GM19193 (cell line): ENCODE data around the gene RPS24.
A peak's percentile ranks its signal among the peaks of the same experiment; 100 is the strongest.

ENCODE experiments used
- POLR2A ChIP-seq: IDR thresholded peaks from 4 replicates; pipeline ENCODE4 v1.6.1; 2011; ENCODE audit not compliant: insufficient read depth, insufficient read length; ENCODE audit errors: extremely low read depth

The RPS24 gene

DNA sequence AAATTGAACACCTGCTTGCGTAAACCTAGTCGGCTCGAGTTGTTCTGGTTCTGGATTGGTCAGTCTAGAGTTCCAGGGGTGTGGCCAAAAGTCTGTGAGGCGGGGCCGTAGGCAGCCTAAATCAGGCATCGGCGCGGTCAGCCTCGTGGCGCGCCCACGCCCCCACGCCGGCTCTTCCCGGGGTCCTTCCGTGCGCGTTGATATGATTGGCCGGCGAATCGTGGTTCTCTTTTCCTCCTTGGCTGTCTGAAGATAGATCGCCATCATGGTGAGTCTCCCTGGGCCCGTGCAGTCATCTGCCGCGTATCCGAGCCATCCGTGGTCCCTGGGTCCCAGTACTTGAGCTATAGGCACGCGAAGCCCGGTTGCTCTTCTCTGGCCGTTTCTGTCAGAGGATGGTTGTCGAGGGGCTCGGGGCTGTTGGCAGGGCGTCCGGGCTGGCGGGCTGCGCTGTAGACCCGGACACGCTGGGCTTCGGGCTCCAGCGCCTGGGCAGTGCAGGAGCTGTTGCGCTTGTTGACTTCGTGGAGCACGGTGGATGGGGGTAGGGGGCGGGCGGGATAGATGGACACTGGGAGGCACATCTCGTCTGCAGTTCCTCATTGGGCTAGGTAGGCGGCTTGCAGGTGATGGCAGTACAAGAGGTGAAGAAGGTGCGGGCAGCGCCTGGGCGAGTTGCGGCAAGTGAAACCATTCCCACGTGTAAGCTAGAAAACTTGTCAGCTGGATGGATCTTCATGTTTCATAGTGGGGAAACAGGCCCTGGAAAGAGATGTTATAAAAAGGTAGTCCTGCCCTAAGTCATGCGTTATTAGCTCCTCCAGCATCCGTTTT is at the start of gene RPS24:
Gene RPS24 (plus strand): TSS at position 227 of the 834 bp plus-strand sequence. CDS start 39 bp downstream, at position 266.
- peak; percentile 99 for TF ChIP-seq POLR2A

GRCh38 chr10:77984986-77985385 is 48.7 kb upstream of the RPS24 start:
- no peak for TF ChIP-seq POLR2A

DNA sequence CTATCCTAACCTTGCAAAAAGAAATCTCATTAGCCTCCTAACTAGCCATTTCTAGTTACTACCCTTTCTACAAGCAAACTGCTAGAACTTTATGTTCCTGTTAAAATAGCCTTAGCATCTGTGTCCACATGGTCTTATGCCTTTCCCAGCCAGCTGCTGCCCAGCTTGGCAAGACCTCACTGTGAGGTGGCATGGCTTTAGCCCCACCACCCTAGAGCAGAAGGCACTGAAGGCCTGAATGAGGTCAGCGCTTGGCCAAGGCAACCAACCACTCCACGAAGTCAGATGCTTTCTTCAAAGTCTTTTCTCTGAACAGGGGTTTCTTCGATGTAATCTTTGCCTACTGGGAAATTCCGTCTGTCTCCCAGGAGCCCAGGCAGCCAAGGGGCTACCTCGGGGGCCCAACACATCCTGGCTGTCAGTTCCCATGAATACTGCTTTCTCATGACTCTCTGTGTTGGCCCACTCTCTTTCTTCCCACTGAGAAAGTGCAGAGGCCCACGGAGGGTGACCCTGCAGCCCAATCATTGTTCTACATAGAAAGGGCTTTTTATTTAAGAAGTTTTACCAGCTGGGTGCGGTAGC is 45.9 kb upstream of the RPS24 start:
- TF ChIP-seq POLR2A, result no peak

GRCh38 chr10:77989081-77989724 is 44.5 kb upstream of the RPS24 start:
- TF ChIP-seq POLR2A, result no peak

- TF ChIP-seq POLR2A, result no peak
These were observed 40.0 kb upstream of the RPS24 start for GRCh38 chr10:77993620-77994019.

- TF ChIP-seq POLR2A, result no peak
These were observed 33.5 kb upstream of the RPS24 start for GRCh38 chr10:78000206-78000605.

- TF ChIP-seq POLR2A, result no peak
These were observed 32.6 kb upstream of the RPS24 start for GRCh38 chr10:78000956-78001472.

DNA sequence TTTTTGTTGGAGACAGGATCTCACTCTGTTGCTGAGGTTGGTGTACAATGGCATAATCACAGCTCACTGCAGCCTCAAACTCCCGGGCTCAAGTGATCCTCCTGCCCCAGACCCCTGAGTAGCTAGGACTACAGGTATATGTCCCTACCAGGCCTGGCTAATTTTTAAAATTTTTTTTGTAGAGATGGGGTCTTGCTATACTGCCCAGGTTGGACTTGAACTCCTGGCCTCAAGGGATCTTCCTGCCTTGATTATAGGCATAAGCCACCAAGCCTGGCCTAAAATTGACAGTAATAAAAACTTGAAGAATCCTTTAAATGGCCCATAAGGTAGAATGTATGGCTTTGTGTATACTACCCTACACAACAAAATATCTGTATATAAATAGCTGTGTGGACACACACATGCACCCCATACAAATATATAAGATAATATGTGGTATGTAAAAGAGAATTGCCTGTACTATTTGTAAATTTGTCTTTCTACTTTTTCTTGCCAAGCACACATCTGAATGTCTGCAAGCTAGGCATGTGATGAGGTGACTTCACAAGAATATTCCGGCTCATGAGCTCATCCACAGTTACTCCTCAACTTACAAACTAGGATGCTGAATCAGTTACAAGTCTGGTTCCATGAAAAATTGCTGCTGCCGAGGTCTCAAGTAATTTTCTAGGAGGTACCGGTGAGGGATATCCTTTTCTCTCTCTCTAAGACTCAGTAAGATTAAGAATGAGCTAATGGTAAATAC is 30.9 kb upstream of the RPS24 start:
- TF ChIP-seq POLR2A, result no peak

GRCh38 chr10:78004215-78005026 is 29.2 kb upstream of the RPS24 start:
- TF ChIP-seq POLR2A, result no peak

DNA sequence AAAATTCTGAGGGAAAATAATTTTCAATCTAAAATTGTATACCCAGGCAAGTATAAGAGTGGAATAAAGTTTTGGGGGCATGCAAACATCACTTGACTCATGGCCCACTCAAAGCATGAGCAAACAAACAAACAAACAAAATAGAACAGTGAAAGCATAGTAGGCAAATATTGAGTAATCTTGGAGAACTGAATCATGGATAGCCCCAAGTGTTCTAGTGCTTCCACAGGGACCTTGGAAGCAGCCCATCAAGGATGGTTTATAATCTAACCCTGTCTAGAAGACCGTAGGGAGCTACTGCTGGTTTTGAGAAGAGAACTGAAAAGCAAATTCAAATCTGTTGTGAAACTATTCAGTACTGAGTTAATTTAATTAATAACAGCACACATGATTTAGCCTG is 26.5 kb upstream of the RPS24 start:
- no peak for TF ChIP-seq POLR2A

DNA sequence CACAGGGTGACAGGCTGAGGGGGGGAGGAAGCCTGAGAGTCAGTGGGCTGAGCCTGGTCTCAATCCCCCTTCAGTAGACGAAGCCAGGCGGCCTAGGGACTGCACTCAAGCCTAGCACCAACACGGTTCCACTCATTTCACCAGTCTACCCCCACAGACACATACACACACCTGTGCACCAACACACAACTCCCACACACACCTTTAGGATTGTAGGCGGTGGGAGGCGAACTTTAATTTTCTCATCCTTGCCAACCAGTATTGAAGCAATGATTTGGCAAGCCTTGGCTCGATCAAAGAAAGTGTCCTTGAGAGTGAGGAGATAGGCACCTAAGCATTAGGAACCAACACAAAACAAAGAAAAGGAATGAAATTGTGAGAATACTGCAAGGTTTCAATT is 24.0 kb upstream of the RPS24 start:
- TF ChIP-seq POLR2A, result no peak

DNA sequence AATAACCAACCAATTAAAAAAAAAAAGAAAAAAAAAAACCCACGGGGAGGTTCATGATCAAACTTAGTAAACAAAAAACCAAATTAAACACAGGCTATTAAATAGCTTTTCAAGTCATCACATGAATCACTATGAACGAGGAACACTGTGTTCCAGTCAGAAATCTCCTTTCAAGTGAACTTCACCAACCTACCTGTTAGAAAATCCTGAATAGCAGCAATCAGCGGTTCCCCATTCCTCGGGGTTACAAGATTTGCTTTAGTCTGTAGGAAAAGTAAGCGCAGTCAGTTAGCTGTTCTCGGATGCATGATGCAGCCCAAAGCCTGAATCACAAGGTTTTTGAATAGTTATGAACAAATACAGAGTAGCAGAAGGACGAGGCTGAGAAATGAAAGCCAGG is 23.4 kb upstream of the RPS24 start:
- TF ChIP-seq POLR2A, result no peak

DNA sequence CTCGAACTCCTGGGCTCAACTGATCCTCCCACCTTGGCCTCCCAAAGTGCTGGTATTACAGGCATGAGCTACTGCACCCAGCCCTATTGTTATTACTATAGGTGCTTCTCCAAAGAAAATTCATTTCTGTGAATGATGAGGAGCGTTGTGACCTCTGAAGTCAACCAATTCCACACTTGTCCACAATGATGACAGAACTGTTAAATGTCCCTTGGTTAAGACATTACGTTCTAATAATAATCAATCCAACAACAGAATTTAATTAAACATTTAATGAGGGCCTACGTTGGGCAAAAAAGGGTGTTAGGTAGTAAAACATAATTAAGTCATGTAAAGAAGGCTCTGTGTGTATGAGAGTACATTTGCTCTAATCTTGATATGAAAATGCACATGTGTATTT is 22.6 kb upstream of the RPS24 start:
- no peak for TF ChIP-seq POLR2A

DNA sequence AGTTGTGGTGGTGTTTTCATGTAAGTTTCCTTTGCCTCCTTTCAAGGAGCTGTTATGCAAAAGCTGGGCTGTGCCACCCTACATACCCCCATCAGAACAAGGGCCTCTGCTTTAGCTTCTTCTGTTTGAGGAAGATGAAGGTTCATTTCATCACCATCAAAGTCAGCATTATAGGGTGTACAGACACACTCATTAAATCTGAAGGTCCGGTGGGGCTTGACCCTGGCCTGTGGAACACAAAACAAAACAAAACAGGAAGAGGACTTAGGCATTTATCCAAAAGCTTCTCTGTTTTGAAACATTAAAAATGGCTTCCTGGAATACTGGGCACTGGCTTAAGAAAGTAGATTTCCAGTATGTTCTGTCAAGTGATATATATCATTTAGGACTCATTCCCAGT is 20.1 kb upstream of the RPS24 start:
- TF ChIP-seq POLR2A, result no peak
